Breast epithelium (tissue), 3 donors: Measurements from ENCODE around the gene GSX1.

Experiments used
- POLR2A ChIP-seq: fragments of 450-650 bp; IDR thresholded peaks from one replicate; pipeline ENCODE4 v1.6.1; 2016; ENCODE audit warnings: antibody characterized with exemption, mild to moderate bottlenecking, moderate library complexity
- POLR2AphosphoS5 ChIP-seq, 3 donors: sonication (generic); formaldehyde crosslinking; IDR thresholded peaks; one replicate each; pipeline ENCODE4 v1.6.1; 2017; ENCODE audit warnings: antibody characterized with exemption in 3 of 3
- TF ChIP-seq, protein P1 (sequence below), 3 donors: fragments of 450-650 bp; IDR thresholded peaks; one replicate each; pipeline ENCODE4 v1.5.1; 2016 to 2017; ENCODE audit warnings: antibody characterized with exemption in 3 of 3, mild to moderate bottlenecking in 3 of 3, moderate library complexity in 3 of 3

DNA sequence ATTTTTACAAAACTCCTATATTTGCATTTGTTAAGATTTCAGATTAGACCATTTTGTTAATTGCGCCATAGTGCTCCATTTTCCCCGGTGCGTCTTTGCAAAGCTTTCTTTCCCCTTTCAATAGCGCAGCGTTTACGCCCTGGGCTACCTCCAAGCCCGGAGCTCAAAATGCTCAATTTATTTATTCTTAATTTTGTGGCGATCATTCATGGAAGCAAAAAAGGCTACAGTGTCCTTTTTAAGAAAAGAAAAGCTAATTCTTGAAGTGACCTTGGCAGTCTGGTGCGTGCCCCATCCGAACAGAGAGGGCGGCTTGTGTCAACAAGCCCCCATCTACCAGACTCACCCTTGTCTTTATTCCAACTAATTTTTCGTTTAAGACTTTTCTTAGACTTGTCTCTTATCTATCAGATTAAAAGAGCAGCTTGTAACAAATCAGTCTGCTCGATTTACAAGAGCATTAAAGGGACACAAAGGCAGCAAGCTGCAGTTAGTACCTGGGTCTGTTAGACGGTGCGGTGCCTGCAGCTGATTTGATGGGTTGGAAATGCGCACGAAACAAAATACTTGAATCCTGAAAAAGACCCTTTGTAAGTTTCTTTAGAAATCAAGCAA is 30.1 kb downstream of the GSX1 start:
- TF ChIP-seq, protein P1, sequence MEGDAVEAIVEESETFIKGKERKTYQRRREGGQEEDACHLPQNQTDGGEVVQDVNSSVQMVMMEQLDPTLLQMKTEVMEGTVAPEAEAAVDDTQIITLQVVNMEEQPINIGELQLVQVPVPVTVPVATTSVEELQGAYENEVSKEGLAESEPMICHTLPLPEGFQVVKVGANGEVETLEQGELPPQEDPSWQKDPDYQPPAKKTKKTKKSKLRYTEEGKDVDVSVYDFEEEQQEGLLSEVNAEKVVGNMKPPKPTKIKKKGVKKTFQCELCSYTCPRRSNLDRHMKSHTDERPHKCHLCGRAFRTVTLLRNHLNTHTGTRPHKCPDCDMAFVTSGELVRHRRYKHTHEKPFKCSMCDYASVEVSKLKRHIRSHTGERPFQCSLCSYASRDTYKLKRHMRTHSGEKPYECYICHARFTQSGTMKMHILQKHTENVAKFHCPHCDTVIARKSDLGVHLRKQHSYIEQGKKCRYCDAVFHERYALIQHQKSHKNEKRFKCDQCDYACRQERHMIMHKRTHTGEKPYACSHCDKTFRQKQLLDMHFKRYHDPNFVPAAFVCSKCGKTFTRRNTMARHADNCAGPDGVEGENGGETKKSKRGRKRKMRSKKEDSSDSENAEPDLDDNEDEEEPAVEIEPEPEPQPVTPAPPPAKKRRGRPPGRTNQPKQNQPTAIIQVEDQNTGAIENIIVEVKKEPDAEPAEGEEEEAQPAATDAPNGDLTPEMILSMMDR (IDR thresholded peaks at IDR 0.05), result no peak
- TF ChIP-seq POLR2A (no peak), POLR2AphosphoS5 (IDR thresholded peaks at IDR 0.05) (no peak)
